Measurements from ENCODE around the gene PRSS38. TPM values are rescaled to one million over a fixed set of nuclear protein-coding genes. Genes with fewer than 3 reads are reported as not detected.

Gene PRSS38
- polyA plus RNA-seq, 1 donor (not counting 4 experiments of a cell fraction or from before 2014, with no cell fraction given): not detected

GRCh38 chr1:227893300-227893948 is 77.9 kb downstream of the PRSS38 start:
- no peak overlapping the region for H3K9ac ChIP-seq (ENCODE audit: control insufficient read depth, extremely low read depth, insufficient read depth, low read length)
- peaks cover 3% of the 10 kb centered on the region for H3K27me3 ChIP-seq (ENCODE audit: control insufficient read depth, extremely low read depth, insufficient read depth, low read length)
- H3K9me3 ChIP-seq (ENCODE audit: control insufficient read depth, low read depth, low read length): no peaks in the 10 kb centered on the region
- H3K4me2 ChIP-seq (ENCODE audit: control insufficient read depth, extremely low read depth, insufficient read depth, low read depth, low read length): no peak overlapping the region
- no peaks in the 10 kb centered on the region for H4K20me1 ChIP-seq (ENCODE audit: control insufficient read depth, extremely low read depth, insufficient read depth, low read length)
- no peak overlapping the region for H3K27ac ChIP-seq (ENCODE audit: control insufficient read depth, insufficient read depth, low read length)
- no peak for TF ChIP-seq CTCF (optimal IDR thresholded peaks at IDR 0.05 in 1 of 3, IDR thresholded peaks at IDR 0.05 in 1 of 3, conservative IDR thresholded peaks at IDR 0.05 in 1 of 3; ENCODE audit: extremely low read depth in 1 of 3, insufficient read depth in 2 of 3, low read length in 3 of 3)
- no peak for TF ChIP-seq EZH2 (IDR thresholded peaks at IDR 0.05; ENCODE audit: low read length)
- dilution Hi-C loops (cut with MboI; ENCODE audit: extremely low pct_ligation_motif_present, low sequenced_read_pairs): no loop called here
- peaks cover 3% of the 10 kb centered on the region for H3K4me1 ChIP-seq (ENCODE audit: control insufficient read depth, extremely low read depth, insufficient read depth, low read length)
- H3K4me3 ChIP-seq (ENCODE audit: control insufficient read depth in 2 of 3, extremely low read depth in 1 of 3, insufficient read depth in 2 of 3, low read depth in 1 of 3, low read length in 3 of 3): no peak overlapping the region
- no peaks in the 10 kb centered on the region for H3K79me2 ChIP-seq (ENCODE audit: control insufficient read depth, insufficient read depth, low read length)
- FAIRE-seq (no peak), DNase-seq (ENCODE audit: low read depth, low spot score) (no peak)
- H2AFZ ChIP-seq (ENCODE audit: control insufficient read depth, low read length): no peak overlapping the region
- H3K36me3 ChIP-seq (ENCODE audit: control insufficient read depth in 2 of 2, extremely low read depth in 1 of 2, insufficient read depth in 2 of 2, low read length in 2 of 2): no peaks in the 10 kb centered on the region
- H3K9me1 ChIP-seq (ENCODE audit: control insufficient read depth, extremely low read depth, insufficient read depth, low read length): no peaks in the 10 kb centered on the region

DNA sequence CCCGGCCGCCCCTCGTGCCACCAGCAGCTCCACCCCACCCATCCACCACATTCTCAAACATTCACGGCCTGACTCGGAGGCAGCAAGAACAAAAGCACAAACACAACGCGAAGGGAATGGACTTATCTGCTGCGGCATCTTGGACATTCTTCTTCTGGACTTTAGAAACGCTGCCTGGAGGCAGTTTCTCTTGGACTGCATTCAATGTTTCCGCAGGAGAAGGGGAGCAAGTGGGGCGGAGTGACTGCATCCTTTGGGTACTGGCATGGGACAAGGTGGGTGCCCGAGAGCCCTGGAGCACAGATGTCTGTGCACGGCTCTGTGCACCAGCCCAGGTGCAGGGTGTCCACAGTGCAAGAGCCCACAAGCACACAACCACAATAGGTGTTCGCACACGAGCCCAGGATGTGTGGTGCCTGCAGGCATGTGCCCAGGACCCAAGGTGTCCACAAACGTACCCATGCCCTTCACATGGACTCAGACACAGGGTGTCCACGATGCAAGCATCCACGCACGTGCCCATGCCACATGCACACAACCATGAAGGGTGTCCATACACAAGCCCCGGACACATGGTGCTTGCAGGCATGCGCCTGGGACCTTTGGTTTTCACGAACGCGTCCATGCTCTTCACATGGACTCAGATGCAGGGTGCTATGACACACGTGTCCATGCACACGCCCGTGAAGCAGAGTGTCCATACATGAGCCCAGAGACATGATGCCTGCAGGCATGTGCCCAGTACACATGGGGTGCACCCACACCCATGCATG is 78.7 kb downstream of the PRSS38 start:
- Histone ChIP-seq H3K9me3 (ENCODE audit: control insufficient read depth, low read depth, low read length) (no peaks in the 10 kb centered on the region), H2AFZ (ENCODE audit: control insufficient read depth, low read length) (no peak overlapping the region), H4K20me1 (ENCODE audit: control insufficient read depth, extremely low read depth, insufficient read depth, low read length) (no peaks in the 10 kb centered on the region), H3K4me1 (ENCODE audit: control insufficient read depth, extremely low read depth, insufficient read depth, low read length) (peaks cover 3% of the 10 kb centered on the region), H3K27me3 (ENCODE audit: control insufficient read depth, extremely low read depth, insufficient read depth, low read length) (peaks cover 3% of the 10 kb centered on the region), H3K4me2 (ENCODE audit: control insufficient read depth, extremely low read depth, insufficient read depth, low read depth, low read length) (no peak overlapping the region), H3K36me3 (ENCODE audit: control insufficient read depth in 2 of 2, extremely low read depth in 1 of 2, insufficient read depth in 2 of 2, low read length in 2 of 2) (no peaks in the 10 kb centered on the region), H3K79me2 (ENCODE audit: control insufficient read depth, insufficient read depth, low read length) (no peaks in the 10 kb centered on the region), H3K27ac (ENCODE audit: control insufficient read depth, insufficient read depth, low read length) (no peak overlapping the region), H3K9me1 (ENCODE audit: control insufficient read depth, extremely low read depth, insufficient read depth, low read length) (no peaks in the 10 kb centered on the region), H3K4me3 (ENCODE audit: control insufficient read depth in 2 of 3, extremely low read depth in 1 of 3, insufficient read depth in 2 of 3, low read depth in 1 of 3, low read length in 3 of 3) (no peak overlapping the region), H3K9ac (ENCODE audit: control insufficient read depth, extremely low read depth, insufficient read depth, low read length) (no peak overlapping the region)
- dilution Hi-C loops (cut with MboI; ENCODE audit: extremely low pct_ligation_motif_present, low sequenced_read_pairs): no loop called here
- DNase-seq (ENCODE audit: low read depth, low spot score) (no peak), FAIRE-seq (no peak)
- no peak for TF ChIP-seq CTCF (optimal IDR thresholded peaks at IDR 0.05 in 1 of 3, IDR thresholded peaks at IDR 0.05 in 1 of 3, conservative IDR thresholded peaks at IDR 0.05 in 1 of 3; ENCODE audit: extremely low read depth in 1 of 3, insufficient read depth in 2 of 3, low read length in 3 of 3)
